ENCODE results near the gene PITPNM3. TPM values are rescaled to one million over a fixed set of nuclear protein-coding genes. Genes with fewer than 3 reads are reported as not detected.

The PITPNM3 gene
- total and polyA plus RNA-seq, 2 of the 13 experiments (the other 11 are each of a cell fraction or from before 2014, with no cell fraction given): 0.13 to 0.29 TPM

DNA sequence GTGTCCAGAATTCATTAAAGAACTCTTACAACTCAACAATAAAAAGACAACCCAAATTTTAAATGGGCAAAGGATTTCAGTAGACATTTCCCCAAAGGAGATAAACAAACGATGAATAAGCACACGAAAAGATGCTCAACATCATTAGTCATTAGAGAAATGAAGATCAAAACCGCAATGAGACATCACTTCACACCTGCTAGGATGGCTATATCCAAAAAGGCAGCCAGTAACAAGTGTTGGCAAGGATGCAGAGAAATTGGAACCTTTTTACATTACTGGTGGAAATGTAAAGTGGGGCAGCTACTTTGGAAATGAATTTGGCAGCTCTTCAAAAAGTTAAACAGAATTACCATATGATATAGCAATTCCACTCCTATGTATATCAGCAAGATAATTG is 42.0 kb downstream of the PITPNM3 start:
- TF ChIP-seq DMTF1 (CRISPR knock-in tag; IDR thresholded peaks at IDR 0.05): no peak
- peak; percentile 83 for TF ChIP-seq ZNF7 (CRISPR knock-in tag; IDR thresholded peaks at IDR 0.05)
- Histone ChIP-seq H4K20me1 (ENCODE audit: insufficient read depth, low read length) (no peaks in the 10 kb centered on the region), H3K79me2 (ENCODE audit: insufficient read depth, low read length) (no peaks in the 10 kb centered on the region), H3K36me3 (replicated peaks in 1 of 2; ENCODE audit: control insufficient read depth in 1 of 2, insufficient read depth in 2 of 2, low read length in 2 of 2) (no peaks in the 10 kb centered on the region), H3K27ac (ENCODE audit: extremely low read length, insufficient read depth, low read length) (no peak overlapping the region), H3K4me2 (ENCODE audit: low read depth, low read length) (no peak overlapping the region), H2AFZ (ENCODE audit: low read length) (no peak overlapping the region), H3K9ac (ENCODE audit: insufficient read depth, low read depth, low read length) (no peak overlapping the region), H3K27me3 (ENCODE audit: control insufficient read depth in 1 of 2, insufficient read depth in 2 of 2, low read length in 2 of 2) (peaks cover 0 to under 1% of the 10 kb centered on the region in 2 experiments; a peak in 1 of 5 replicates), H3K4me1 (ENCODE audit: insufficient read depth, low read length) (no peaks in the 10 kb centered on the region), H3K9me3 (ENCODE audit: low read length) (no peaks in the 10 kb centered on the region), H3K4me3 (replicated peaks in 1 of 3; ENCODE audit: insufficient read depth in 1 of 3, low read depth in 2 of 3, low read length in 3 of 3) (no peak overlapping the region)
- intact Hi-C loops (cut with micrococcal nuclease; ENCODE audit: unreplicated experiment) (no loop called here), in situ Hi-C loops (cut with HindIII; ENCODE audit: extremely low pct_ligation_motif_present, low pct_unique_long_range_greater_than_20kb) (no loop called here)
- FAIRE-seq (no peak), DNase-seq (ENCODE audit: low spot score) (no peak), ATAC-seq (no peak)
- ChIA-PET POLR2A (no interaction called here), CTCF (ENCODE audit: low intra/inter-chr PET ratio, low total read pairs) (no interaction called here)
- 1% methylated on average over 3 of the region's 3 CpGs for WGBS (ENCODE audit: low lambda C conversion rate)
- BruUV-seq (replicated peaks): no TSS peak

GRCh38 chr17:6512552-6512951 is 43.8 kb downstream of the PITPNM3 start:
- H3K79me2 ChIP-seq (ENCODE audit: insufficient read depth, low read length): no peaks in the 10 kb centered on the region
- H3K4me1 ChIP-seq (ENCODE audit: insufficient read depth, low read length): no peaks in the 10 kb centered on the region
- POLR2A ChIA-PET: no interaction called here
- in situ Hi-C loops (cut with HindIII; ENCODE audit: extremely low pct_ligation_motif_present, low pct_unique_long_range_greater_than_20kb) (no loop called here), intact Hi-C loops (cut with micrococcal nuclease; ENCODE audit: unreplicated experiment) (no loop called here)
- H3K36me3 ChIP-seq (replicated peaks in 1 of 2; ENCODE audit: control insufficient read depth in 1 of 2, insufficient read depth in 2 of 2, low read length in 2 of 2): no peaks in the 10 kb centered on the region
- ATAC-seq: no peak
- TF ChIP-seq NFYB (CRISPR knock-in tag; IDR thresholded peaks at IDR 0.05) (no peak), ZNF292 (CRISPR knock-in tag; IDR thresholded peaks at IDR 0.05; ENCODE audit: borderline replicate concordance, low read depth) (no peak), ZNF354B (CRISPR knock-in tag; IDR thresholded peaks at IDR 0.05) (no peak), ZFP91 (CRISPR knock-in tag; IDR thresholded peaks at IDR 0.05; ENCODE audit: borderline replicate concordance) (no peak), CENPX (CRISPR knock-in tag; IDR thresholded peaks at IDR 0.05) (no peak), RFX3 (CRISPR knock-in tag; IDR thresholded peaks at IDR 0.05) (no peak), GPN1 (CRISPR knock-in tag; IDR thresholded peaks at IDR 0.05; ENCODE audit: borderline replicate concordance) (no peak)
- DNase-seq (ENCODE audit: low spot score): no peak
- no peaks in the 10 kb centered on the region for H4K20me1 ChIP-seq (ENCODE audit: insufficient read depth, low read length)
- H3K9me3 ChIP-seq (ENCODE audit: low read length): no peaks in the 10 kb centered on the region
- no TSS peak for BruUV-seq (replicated peaks)
- WGBS (ENCODE audit: low lambda C conversion rate): 0% methylated on average over 2 of the region's 2 CpGs
- no peak overlapping the region for H3K27ac ChIP-seq (ENCODE audit: extremely low read length, insufficient read depth, low read length)
- H3K4me2 ChIP-seq (ENCODE audit: low read depth, low read length): no peak overlapping the region
- no peak overlapping the region for H3K9ac ChIP-seq (ENCODE audit: insufficient read depth, low read depth, low read length)
- CTCF ChIA-PET (ENCODE audit: low intra/inter-chr PET ratio, low total read pairs): no interaction called here
- peaks cover 0 to 1% of the 10 kb centered on the region in 2 experiments; a peak in 2 of 5 replicates for H3K27me3 ChIP-seq (ENCODE audit: control insufficient read depth in 1 of 2, insufficient read depth in 2 of 2, low read length in 2 of 2)
- no peak for FAIRE-seq
- no peak overlapping the region for H3K4me3 ChIP-seq (replicated peaks in 1 of 3; ENCODE audit: insufficient read depth in 1 of 3, low read depth in 2 of 3, low read length in 3 of 3)
- H2AFZ ChIP-seq (ENCODE audit: low read length): no peak overlapping the region

Measured in HepG2 (cell line).